B cell (primary cell): ENCODE results near the gene PRR18. TPM values are rescaled to one million over a fixed set of nuclear protein-coding genes. Genes with fewer than 3 reads are reported as not detected.

Source experiments
- ATAC-seq: fragments of 200-7000 bp; cut with Tn5 transposase; one replicate; pipeline ENCODE4 v1.10.0; 2021; ENCODE audit warnings: low read depth, mild to moderate bottlenecking, moderate number of reproducible peaks, moderate library complexity
- CTCF ChIA-PET: fragments of 350-600 bp; sonication (Branson Sonifier 250); formaldehyde crosslinking; loops from one replicate; lab custom pipeline; 2021; ENCODE audit warnings: antibody characterized with exemption, inconsistent platforms; lab: Charles Lee
- POLR2A ChIA-PET: fragments of 350-600 bp; sonication (Branson Sonifier 250); formaldehyde crosslinking; loops from one replicate; lab custom pipeline; 2021; ENCODE audit warnings: antibody characterized with exemption; lab: Charles Lee
- DNase-seq: peaks from one replicate; pipeline ENCODE4 v3.0.0; 2013
- H2AFZ ChIP-seq: 2 replicates; pipeline ENCODE4 v1.6.1; 2012; ENCODE audit warnings: mild to moderate bottlenecking, low read depth, low read length; ENCODE audit not compliant: insufficient read depth, poor library complexity, severe bottlenecking
- H3K27ac ChIP-seq, 2 donors: 1 replicate in 1 of 2; 2 replicates in 1 of 2; pipeline ENCODE4 v1.5.1; 2012 to 2013; ENCODE audit warnings: low read length in 2 of 2, mild to moderate bottlenecking in 2 of 2, moderate library complexity in 1 of 2
- H3K27me3 ChIP-seq, 4 experiments: fragments of 200-600 bp in 1 of 4; sonication (generic) in 1 of 4; replicated peaks in 1 of 4; 1 replicate in 2 of 4; 2 replicates in 2 of 4; pipeline versions ENCODE4 v1.6.1 to v1.7.0; 2013 to 2016; ENCODE audit warnings: low read length in 3 of 4, mild to moderate bottlenecking in 2 of 4, mixed read lengths in 1 of 4, moderate library complexity in 1 of 4; ENCODE audit not compliant: insufficient read depth in 4 of 4, control insufficient read depth in 3 of 4; ENCODE audit errors: control extremely low read depth in 1 of 4
- H3K36me3 ChIP-seq, 2 experiments: replicated peaks in 1 of 2; 1 replicate in 1 of 2; 2 replicates in 1 of 2; pipeline versions ENCODE4 v1.6.1 to v1.7.1; 2013; ENCODE audit warnings: low read length in 1 of 2; ENCODE audit not compliant: insufficient read depth in 2 of 2, control insufficient read depth in 1 of 2; ENCODE audit errors: control extremely low read depth in 1 of 2, extremely low read depth in 1 of 2
- H3K4me1 ChIP-seq, 2 donors: fragments of 200-600 bp in 1 of 2; sonication (generic) in 1 of 2; 1 replicate in 1 of 2; 2 replicates in 1 of 2; pipeline versions ENCODE4 v1.5.1 to v1.6.1; 2013 to 2017; ENCODE audit warnings: low read length in 2 of 2; ENCODE audit not compliant: control insufficient read depth in 2 of 2, insufficient read depth in 2 of 2
- H3K4me2 ChIP-seq: replicated peaks from 2 replicates; pipeline ENCODE3; 2012; ENCODE audit warnings: mild to moderate bottlenecking, low read depth, low read length; ENCODE audit not compliant: poor library complexity, severe bottlenecking
- H3K4me3 ChIP-seq, 5 experiments: fragments of 200-600 bp in 1 of 5; sonication (generic) in 1 of 5; 1 replicate in 3 of 5; 2 replicates in 2 of 5; pipeline versions ENCODE4 v1.5.1 to v1.7.0; 2011 to 2016; ENCODE audit warnings: low read length in 4 of 5, mild to moderate bottlenecking in 4 of 5, low read depth in 2 of 5, control low read depth in 1 of 5, moderate library complexity in 1 of 5; ENCODE audit not compliant: insufficient read depth in 1 of 5; ENCODE audit errors: control extremely low read depth in 1 of 5, extremely low read depth in 1 of 5
- H3K79me2 ChIP-seq: fragments of 200-600 bp; sonication (generic); one replicate; pipeline ENCODE4 v1.6.0; 2016; ENCODE audit warnings: low read length; ENCODE audit not compliant: control insufficient read depth, insufficient read depth
- H3K9ac ChIP-seq: fragments of 200-600 bp; sonication (generic); 2 replicates; pipeline ENCODE4 v1.6.1; 2017; ENCODE audit warnings: mild to moderate bottlenecking, low read length, moderate library complexity
- H3K9me3 ChIP-seq, 3 donors: one replicate each; pipeline versions ENCODE4 v1.6.1 to v1.7.1; 2013; ENCODE audit warnings: low read length in 2 of 3; ENCODE audit not compliant: control insufficient read depth in 2 of 3, insufficient read depth in 1 of 3; ENCODE audit errors: control extremely low read depth in 1 of 3
- H4K20me1 ChIP-seq: 2 replicates; pipeline ENCODE4 v1.6.0; 2012; ENCODE audit warnings: mild to moderate bottlenecking, low read length; ENCODE audit not compliant: insufficient read depth, control insufficient read depth, poor library complexity, severe bottlenecking
- H3K27ac Mint-ChIP-seq: one replicate; pipeline ENCODE4 v1.8.0; 2021; ENCODE audit warnings: mixed read lengths
- H3K27me3 Mint-ChIP-seq: one replicate; pipeline ENCODE4 v1.8.0; 2021; ENCODE audit warnings: mixed read lengths
- H3K4me1 Mint-ChIP-seq: one replicate; pipeline ENCODE4 v1.8.0; 2021; ENCODE audit warnings: mixed read lengths
- H3K4me3 Mint-ChIP-seq: one replicate; pipeline ENCODE4 v1.8.0; 2021; ENCODE audit warnings: mixed read lengths
- H3K9me3 Mint-ChIP-seq: one replicate; pipeline ENCODE4 v1.8.0; 2022; ENCODE audit warnings: mixed read lengths; ENCODE audit not compliant: insufficient read depth
- CTCF ChIP-seq: fragments of 200-600 bp; IDR thresholded peaks from one replicate; pipeline ENCODE4 v1.8.0; 2022; ENCODE audit warnings: antibody characterized with exemption, mild to moderate bottlenecking
- EZH2 ChIP-seq: IDR thresholded peaks from 2 replicates; pipeline ENCODE4 v1.6.1; 2012; ENCODE audit warnings: borderline replicate concordance, low read depth, mild to moderate bottlenecking, moderate library complexity, low read length; ENCODE audit not compliant: insufficient read depth, poor library complexity, severe bottlenecking
- WGBS: methylation state at CpG from one replicate; pipeline ENCODE4 v1.1.5; 2013; ENCODE audit warnings: missing lambda C conversion rate; ENCODE audit not compliant: insufficient coverage; 5-methylcytosine and 5-hydroxymethylcytosine counted together
- intact Hi-C: fragments of 100-400 bp; cut with micrococcal nuclease; formaldehyde crosslinking; loops from one replicate; pipeline ENCODE4 v1.10.0; 2022
- polyA plus RNA-seq: library from polyadenylated mRNA; depleted of rRNA; stranded (reverse); fragments of >200 nt; gene quantifications from 2 replicates; pipeline ENCODE4 v1.2.3, GENCODE V29; 2012
- total RNA-seq, 2 donors: library from RNA; stranded (reverse); fragments of 120-200 nt in 1 of 2; gene quantifications; 1 replicate in 1 of 2; 2 replicates in 1 of 2; pipeline versions ENCODE4 v1.2.3 to v1.2.4, GENCODE V29; 2013 to 2022

PRR18 gene
- total and polyA plus RNA-seq, 2 donors (not counting 1 experiment from before 2014, with no cell fraction given): not detected

GRCh38 chr6:166300357-166300987 is 7.7 kb downstream of the PRR18 start:
- no peak overlapping the region for H3K9ac ChIP-seq
- ATAC-seq (no peak), DNase-seq (no peak)
- peaks cover 8% of the 10 kb centered on the region for H3K4me1 Mint-ChIP-seq
- H3K27me3 ChIP-seq: peaks cover 0 to 16% (median 7%) of the 10 kb centered on the region in 4 experiments
- no peak overlapping the region for H3K27ac Mint-ChIP-seq
- no peaks in the 10 kb centered on the region for H4K20me1 ChIP-seq
- no peaks in the 10 kb centered on the region for H3K9me3 Mint-ChIP-seq
- H3K27me3 Mint-ChIP-seq: peaks cover 48% of the 10 kb centered on the region
- no peak overlapping the region for H3K4me2 ChIP-seq
- no peak overlapping the region for H3K4me3 Mint-ChIP-seq
- H3K36me3 ChIP-seq: no peaks in the 10 kb centered on the region
- POLR2A ChIA-PET: no interaction called here
- intact Hi-C loops: no loop called here
- no peaks in the 10 kb centered on the region for H3K9me3 ChIP-seq
- TF ChIP-seq CTCF (no peak), EZH2 (no peak)
- no peak overlapping the region for H3K4me3 ChIP-seq
- no peaks in the 10 kb centered on the region for H3K79me2 ChIP-seq
- CTCF ChIA-PET: interaction anchor here (1.5 to 15.9 kb wide), 2 partner anchors 13 to 97 kb away, joined by 9 to 266 read pairs; no protein-coding TSS in a partner anchor
- H3K4me1 ChIP-seq: no peaks in the 10 kb centered on the region
- H2AFZ ChIP-seq: no peak overlapping the region
- H3K27ac ChIP-seq: no peak overlapping the region
- 92% methylated on average over 8 of the region's 9 CpGs for WGBS

- no peak overlapping the region for H3K4me3 Mint-ChIP-seq
- intact Hi-C loops: no loop called here
- Histone ChIP-seq H3K4me3 (no peak overlapping the region), H3K36me3 (no peaks in the 10 kb centered on the region), H3K4me1 (peaks cover 5 to 10% of the 10 kb centered on the region in 2 donors), H4K20me1 (no peaks in the 10 kb centered on the region), H3K79me2 (no peaks in the 10 kb centered on the region), H2AFZ (no peak overlapping the region), H3K9ac (no peak overlapping the region), H3K4me2 (no peak overlapping the region), H3K27me3 (peaks cover 0 to 8% (median 0%) of the 10 kb centered on the region in 4 experiments), H3K9me3 (no peaks in the 10 kb centered on the region), H3K27ac (no peak overlapping the region)
- ATAC-seq (no peak), DNase-seq (no peak)
- WGBS: 97% methylated on average over 23 of the region's 23 CpGs
- peaks cover 26% of the 10 kb centered on the region for H3K27me3 Mint-ChIP-seq
- H3K4me1 Mint-ChIP-seq: peaks cover 19% of the 10 kb centered on the region
- no peak overlapping the region for H3K27ac Mint-ChIP-seq
- ChIA-PET CTCF (interaction anchor here (0.9 kb wide), 1 partner anchor 10 kb away, joined by 3 read pairs; no protein-coding TSS in a partner anchor), POLR2A (no interaction called here)
- H3K9me3 Mint-ChIP-seq: no peaks in the 10 kb centered on the region
- TF ChIP-seq EZH2 (no peak), CTCF (no peak)
Measured at GRCh38 chr6:166297606-166298005, 10.6 kb downstream of the PRR18 start.
